ENCODE measurements around the gene RELL2.

Gene RELL2

DNA sequence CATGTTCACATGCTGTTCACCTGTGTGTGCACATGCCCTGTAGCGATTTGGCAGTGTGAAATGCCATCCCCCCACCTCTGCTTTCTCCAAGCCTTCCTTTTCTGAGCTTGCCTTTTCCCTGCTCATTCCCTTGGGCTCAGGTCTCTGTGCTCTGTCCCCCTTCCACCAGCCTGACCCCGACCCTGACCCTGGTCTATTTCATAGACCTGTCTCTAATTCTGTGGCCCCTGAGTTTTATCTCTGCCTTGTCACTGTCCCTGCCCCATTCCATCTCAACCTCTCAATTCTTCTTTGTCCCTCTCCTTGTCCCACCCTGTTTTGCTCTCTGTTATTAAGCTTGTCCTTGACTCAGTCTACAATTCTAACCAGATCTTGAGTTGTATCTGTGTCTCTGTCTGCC, 44.5 kb downstream of the RELL2 start:
- DNase-seq = no peak

DNA sequence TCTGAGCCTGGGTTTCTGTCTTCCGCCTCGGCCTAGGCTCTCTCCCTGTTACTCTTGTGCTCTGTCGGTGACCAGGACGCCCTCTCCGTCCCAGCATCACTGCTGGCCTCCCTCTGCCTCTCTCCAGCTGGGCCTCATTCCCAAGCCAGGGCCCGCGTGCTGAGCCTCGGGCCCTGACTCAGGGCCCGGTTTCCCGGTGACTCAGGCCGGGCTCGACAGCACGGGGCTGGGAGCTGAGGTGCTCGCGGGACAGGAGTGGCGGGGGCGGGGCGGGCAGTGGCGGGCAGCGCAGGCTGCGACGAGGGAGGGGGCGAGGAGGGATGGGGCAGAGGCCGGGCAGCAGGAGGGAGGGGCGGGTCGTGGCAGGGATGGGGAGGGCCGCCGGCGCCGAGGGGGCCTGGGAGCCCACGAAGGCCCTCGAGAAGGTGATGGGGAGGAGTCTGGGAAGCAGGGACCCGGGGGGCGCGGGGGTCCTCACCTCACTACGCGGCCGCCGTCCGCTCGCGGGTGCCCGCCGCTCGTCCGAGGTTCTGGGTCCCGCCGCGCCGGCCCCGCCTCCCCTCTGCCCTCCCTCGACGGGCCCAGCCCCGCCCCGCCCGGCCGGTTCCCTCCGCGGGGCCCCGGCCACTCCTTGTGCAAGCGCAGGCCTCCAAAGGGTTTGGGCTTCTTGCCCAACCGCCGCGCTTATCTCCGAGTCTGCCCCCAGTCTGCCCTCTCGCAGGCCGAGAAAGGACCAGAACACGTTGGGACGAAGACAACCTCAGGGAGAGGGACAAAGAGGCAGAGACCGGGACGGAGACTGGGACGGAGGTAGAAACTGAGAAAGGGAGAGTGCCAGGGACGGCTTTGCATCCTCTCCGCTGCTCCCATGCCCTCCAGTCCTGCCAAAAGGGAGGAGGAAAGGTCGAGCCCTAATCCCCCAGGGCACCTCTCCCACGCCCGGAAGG, 45.2 kb downstream of the RELL2 start, which contains the start of gene ARAP3:
Gene ARAP3 (minus strand): TSS at position 536 of the 947 bp plus-strand sequence. CDS start 1,744 bp downstream, outside the sequence.
- DNase-seq = no peak

DNA sequence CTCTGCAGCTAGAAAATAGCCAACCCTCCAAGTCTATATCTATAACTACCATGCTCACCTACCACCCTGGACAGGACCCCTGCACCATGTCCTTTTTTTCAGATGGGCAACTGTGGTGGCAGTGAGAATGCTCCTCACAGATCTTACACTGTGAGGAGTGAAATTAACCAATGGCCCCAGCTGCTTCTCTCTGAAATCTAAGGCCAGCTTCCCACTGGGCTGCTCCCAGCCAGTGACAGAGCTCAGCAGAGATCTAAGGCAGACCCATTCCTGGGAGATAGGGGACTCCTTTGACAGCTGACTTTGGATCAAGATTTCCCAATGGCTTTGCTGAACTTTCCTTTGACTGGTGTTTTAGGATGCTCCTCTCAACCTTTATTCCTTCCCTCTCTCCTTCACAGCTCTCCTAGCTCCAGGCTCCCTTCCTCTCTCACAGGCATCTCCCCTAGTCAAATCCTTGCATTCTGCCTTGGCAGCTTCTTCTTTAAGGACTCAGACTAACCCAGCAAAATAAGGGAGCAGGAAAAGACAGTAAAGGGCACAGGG, 46.9 kb downstream of the RELL2 start:
- no peak for DNase-seq

DNA sequence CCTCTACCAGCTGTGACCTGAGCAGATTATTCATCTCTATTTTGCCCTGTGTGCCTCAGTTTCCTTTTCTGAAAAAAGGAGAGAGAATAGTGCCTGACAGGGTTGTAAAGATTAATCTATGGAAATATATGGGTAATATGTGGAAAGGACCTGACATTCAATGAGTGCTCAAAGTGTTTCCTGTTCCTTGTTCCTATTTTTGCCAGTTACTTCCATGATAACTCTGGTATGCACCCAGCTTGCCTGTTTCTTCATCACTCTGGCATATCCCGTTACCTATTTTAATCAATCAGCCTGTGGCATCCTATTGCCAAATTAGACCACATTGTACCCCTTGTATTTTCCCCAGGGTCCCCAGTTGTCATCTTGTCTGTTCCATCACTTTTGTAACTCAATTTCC, 48.8 kb downstream of the RELL2 start:
- DNase-seq = no peak

DNA sequence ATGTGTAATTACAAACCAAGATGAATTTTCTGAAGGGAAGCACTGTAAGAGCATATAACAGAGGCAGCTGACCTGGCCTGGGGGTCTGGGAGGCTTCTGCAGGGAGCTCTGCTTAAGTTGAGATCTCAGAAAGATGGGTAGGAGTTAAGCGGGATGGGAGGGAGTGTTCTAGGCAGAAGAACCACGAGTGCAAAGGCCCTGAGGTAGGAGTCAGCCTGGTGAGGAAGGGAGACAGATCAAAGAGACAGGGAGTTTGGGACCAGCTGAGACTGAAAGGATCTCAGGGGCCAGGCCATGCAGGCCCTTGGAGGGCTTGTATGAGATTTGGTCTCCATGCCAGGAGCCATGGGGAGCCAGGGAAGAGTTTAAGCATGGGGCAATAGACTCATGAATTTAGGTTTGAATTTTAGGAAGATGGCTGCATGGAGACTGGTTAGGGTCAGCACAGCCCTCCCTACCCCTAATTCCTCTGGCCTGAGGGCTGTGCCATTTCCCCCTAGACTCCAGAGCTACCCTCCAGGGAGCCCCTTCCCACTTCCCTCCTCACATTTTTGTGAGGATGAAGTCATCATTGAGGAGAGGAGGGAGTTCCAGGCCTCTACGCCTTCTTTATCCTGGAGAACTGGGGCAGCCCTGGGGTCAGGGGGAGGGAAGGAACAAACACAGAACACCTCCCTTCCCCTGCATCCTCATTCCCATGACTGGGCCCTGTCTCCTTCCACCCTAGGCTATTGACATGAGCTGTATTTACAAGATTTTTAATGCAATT, 50.0 kb downstream of the RELL2 start:
- DNase-seq = no peak
